Ascending aorta (tissue), 2 donors: ENCODE measurements around the gene PDGFD. TPM values are rescaled to one million over a fixed set of nuclear protein-coding genes. Genes with fewer than 3 reads are reported as not detected.

Source experiments
- DNase-seq, 2 donors: peaks; one replicate each; pipeline ENCODE4 v3.0.0-alpha.2; 2019; ENCODE audit warnings: low spot score in 2 of 2
- H3K27ac ChIP-seq, 2 donors: fragments of 200-600 bp; sonication (generic); one replicate each; pipeline ENCODE4 v1.5.1; 2016 to 2017; ENCODE audit warnings: mild to moderate bottlenecking in 1 of 2
- H3K27me3 ChIP-seq: fragments of 200-600 bp; sonication (generic); one replicate; pipeline ENCODE4 v1.5.1; 2017
- H3K36me3 ChIP-seq, 2 donors: fragments of 200-600 bp; sonication (generic); one replicate each; pipeline ENCODE4 v1.5.1; 2016
- H3K4me1 ChIP-seq, 2 donors: fragments of 200-600 bp; sonication (generic); one replicate each; pipeline ENCODE4 v1.5.1; 2016 to 2017; ENCODE audit warnings: mild to moderate bottlenecking in 1 of 2
- H3K4me3 ChIP-seq, 2 donors: fragments of 200-600 bp; sonication (generic); one replicate each; pipeline ENCODE4 v1.5.1; 2016 to 2017; ENCODE audit warnings: mild to moderate bottlenecking in 1 of 2
- H3K9me3 ChIP-seq, 2 donors: fragments of 200-600 bp; sonication (generic); one replicate each; pipeline ENCODE4 v1.5.1; 2016
- CTCF ChIP-seq, 3 experiments: fragments of 200-600 bp in 2 of 3; fragments of 450-650 bp in 1 of 3; sonication (generic) in 2 of 3; IDR thresholded peaks; one replicate each; pipeline ENCODE4 v1.5.1; 2016 to 2019; ENCODE audit warnings: antibody characterized with exemption in 3 of 3, mild to moderate bottlenecking in 1 of 3, moderate library complexity in 1 of 3
- intact Hi-C: fragments of 100-400 bp; cut with DNase I; formaldehyde crosslinking; loops from one replicate; pipeline ENCODE4 v1.15.1; 2023
- total RNA-seq: library from RNA; depleted of rRNA; stranded (reverse); fragments of >200 nt; gene quantifications from one replicate; pipeline ENCODE4 v1.1.0, GENCODE V29; 2016

Gene PDGFD
- total RNA-seq, 1 donor from 2014 or later = 50.6 TPM

DNA sequence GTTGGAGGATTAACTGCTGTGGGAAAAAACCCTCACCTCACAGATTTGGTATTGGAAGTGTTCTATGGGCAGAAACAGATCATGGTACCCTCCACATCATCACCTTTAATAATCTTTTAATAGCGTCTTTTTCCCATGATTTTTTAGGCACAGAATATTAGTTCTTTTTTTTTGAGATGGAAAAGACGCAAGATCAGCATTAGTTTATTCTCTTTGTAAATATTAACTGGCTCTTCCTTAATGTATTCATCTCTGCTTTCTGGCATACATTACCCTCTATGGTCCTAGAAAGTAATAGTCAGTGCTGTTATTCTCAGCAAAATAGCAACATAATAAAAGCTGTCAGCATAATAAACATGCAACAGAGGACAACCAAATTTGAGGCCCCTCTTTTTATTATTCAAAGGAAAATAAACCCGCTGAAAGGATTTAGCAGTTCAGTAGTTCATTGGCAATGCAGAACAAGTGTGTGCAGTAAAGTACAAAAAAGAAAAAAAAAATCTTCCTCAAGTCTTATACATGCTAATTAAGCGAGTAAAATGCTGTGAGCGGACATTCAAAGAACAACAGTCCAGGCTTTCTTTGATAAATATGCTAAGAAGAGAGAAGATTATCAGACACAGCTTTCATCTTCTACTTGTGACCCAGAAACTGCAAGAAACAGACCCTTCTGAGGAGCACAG, 165.0 kb downstream of the PDGFD start:
- Histone ChIP-seq H3K27me3 (no peaks in the 10 kb centered on the region), H3K9me3 (no peaks in the 10 kb centered on the region), H3K27ac (no peak overlapping the region), H3K36me3 (no peaks in the 10 kb centered on the region), H3K4me3 (no peak overlapping the region), H3K4me1 (no peaks in the 10 kb centered on the region)
- no peak for TF ChIP-seq CTCF (IDR thresholded peaks at IDR 0.05)
- intact Hi-C loops = no loop called here
- no peak for DNase-seq

DNA sequence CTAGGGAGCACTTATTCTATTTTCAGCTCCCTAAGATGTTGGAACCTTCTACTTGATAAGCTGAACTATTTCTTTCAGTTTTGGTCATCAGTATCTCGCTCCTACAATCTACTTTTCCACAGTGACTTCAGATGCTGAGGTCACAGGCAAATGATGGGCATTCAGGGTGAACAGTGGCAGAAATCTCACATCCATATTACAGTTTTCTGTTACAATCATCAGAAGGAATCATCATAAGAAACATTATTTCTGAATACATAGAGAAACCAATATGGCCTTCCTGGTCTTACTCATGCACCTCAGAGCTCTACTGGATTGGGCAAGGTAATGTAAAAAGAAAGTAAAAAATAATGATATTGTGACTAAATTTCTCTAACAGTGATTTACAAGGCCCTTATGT, 166.9 kb downstream of the PDGFD start:
- Histone ChIP-seq H3K27ac (no peak overlapping the region), H3K27me3 (no peaks in the 10 kb centered on the region), H3K36me3 (no peaks in the 10 kb centered on the region), H3K9me3 (no peaks in the 10 kb centered on the region), H3K4me1 (no peaks in the 10 kb centered on the region), H3K4me3 (no peak overlapping the region)
- DNase-seq = no peak
- no peak for TF ChIP-seq CTCF (IDR thresholded peaks at IDR 0.05)
- intact Hi-C loops = no loop called here

DNA sequence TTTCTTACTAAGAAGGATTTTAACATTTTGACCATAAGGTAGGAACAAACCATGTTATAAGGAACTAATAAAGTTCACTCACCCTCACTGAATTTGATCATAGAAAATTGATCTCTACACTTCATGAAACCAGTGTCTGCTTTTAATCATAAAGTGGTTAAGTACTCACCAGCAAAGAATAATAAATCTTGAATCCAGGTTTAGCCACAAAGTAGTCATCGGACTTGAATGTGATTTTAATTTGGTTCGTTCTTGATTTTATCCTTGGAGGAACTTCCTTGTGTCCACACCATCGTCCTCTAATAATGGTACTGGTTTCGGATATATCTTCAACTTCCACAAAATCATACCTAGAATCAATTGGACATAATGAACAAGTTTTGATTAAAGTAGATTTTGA, 168.1 kb downstream of the PDGFD start:
- Histone ChIP-seq H3K27me3 (no peaks in the 10 kb centered on the region), H3K36me3 (no peaks in the 10 kb centered on the region), H3K4me3 (no peak overlapping the region), H3K27ac (no peak overlapping the region), H3K9me3 (no peaks in the 10 kb centered on the region), H3K4me1 (no peaks in the 10 kb centered on the region)
- no peak for DNase-seq
- no peak for TF ChIP-seq CTCF (IDR thresholded peaks at IDR 0.05)
- intact Hi-C loops = no loop called here

GRCh38 chr11:103994518-103994917, 169.4 kb downstream of the PDGFD start:
- no peak overlapping the region for H3K4me3 ChIP-seq
- TF ChIP-seq CTCF (IDR thresholded peaks at IDR 0.05) = no peak
- H3K9me3 ChIP-seq = no peaks in the 10 kb centered on the region
- H3K27me3 ChIP-seq = no peaks in the 10 kb centered on the region
- H3K4me1 ChIP-seq = no peaks in the 10 kb centered on the region
- intact Hi-C loops = no loop called here
- no peaks in the 10 kb centered on the region for H3K36me3 ChIP-seq
- H3K27ac ChIP-seq = no peak overlapping the region
- DNase-seq = no peak

- DNase-seq = no peak
- H3K27ac ChIP-seq = no peak overlapping the region
- H3K36me3 ChIP-seq = no peaks in the 10 kb centered on the region
- intact Hi-C loops = no loop called here
- no peaks in the 10 kb centered on the region for H3K4me1 ChIP-seq
- no peak for TF ChIP-seq CTCF (IDR thresholded peaks at IDR 0.05)
- no peaks in the 10 kb centered on the region for H3K27me3 ChIP-seq
- no peaks in the 10 kb centered on the region for H3K9me3 ChIP-seq
- no peak overlapping the region for H3K4me3 ChIP-seq
These were observed 169.9 kb downstream of the PDGFD start for GRCh38 chr11:103994094-103994493.

DNA sequence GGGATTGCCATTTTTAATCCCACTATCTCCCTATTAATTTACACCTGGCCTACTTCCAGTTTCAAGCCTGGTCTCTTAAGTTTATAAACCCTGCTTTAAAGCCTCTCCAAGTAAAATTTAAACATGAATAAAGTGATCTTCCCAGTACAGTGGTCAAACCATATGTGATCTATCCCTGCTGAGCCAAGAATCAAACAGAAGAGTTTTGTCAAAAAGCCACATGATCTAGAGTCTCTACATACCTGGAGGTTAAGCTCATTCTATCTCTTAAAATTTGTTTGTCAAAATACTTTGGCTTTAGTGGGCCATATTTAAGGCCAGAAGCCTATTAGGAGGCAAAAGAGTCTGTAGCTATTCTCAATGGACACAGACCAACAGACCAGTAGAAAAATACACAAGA, 170.4 kb downstream of the PDGFD start:
- H3K36me3 ChIP-seq = no peaks in the 10 kb centered on the region
- no peaks in the 10 kb centered on the region for H3K9me3 ChIP-seq
- no peak for TF ChIP-seq CTCF (IDR thresholded peaks at IDR 0.05)
- intact Hi-C loops = no loop called here
- no peaks in the 10 kb centered on the region for H3K27me3 ChIP-seq
- no peak for DNase-seq
- no peak overlapping the region for H3K4me3 ChIP-seq
- no peaks in the 10 kb centered on the region for H3K4me1 ChIP-seq
- H3K27ac ChIP-seq = no peak overlapping the region
